ENCODE data around the gene CRLF1. TPM values are rescaled to one million over a fixed set of nuclear protein-coding genes. Genes with fewer than 3 reads are reported as not detected.
A peak's percentile ranks its signal among the peaks of the same experiment; 100 is the strongest.

CRLF1 gene
- polyA plus RNA-seq, 3 donors: 0.19 TPM; not detected in 2

GRCh38 chr19:18559685-18560084, 46.9 kb downstream of the CRLF1 start:
- Mint-ChIP-seq H3K4me3 (no peak overlapping the region), H3K9me3 (no peaks in the 10 kb centered on the region), H3K27ac (peak overlapping the region in 5 of 7 donors; percentile 46 to 71 (median 55)), H3K4me1 (peaks cover 16% of the 10 kb centered on the region), H3K27me3 (ENCODE audit: low read depth in 3 of 3) (peaks cover 0 to 2% (median 0%) of the 10 kb centered on the region in 3 donors), H3K36me3 (peaks cover 31 to 34% of the 10 kb centered on the region in 2 donors)
- TF ChIP-seq, protein P1, sequence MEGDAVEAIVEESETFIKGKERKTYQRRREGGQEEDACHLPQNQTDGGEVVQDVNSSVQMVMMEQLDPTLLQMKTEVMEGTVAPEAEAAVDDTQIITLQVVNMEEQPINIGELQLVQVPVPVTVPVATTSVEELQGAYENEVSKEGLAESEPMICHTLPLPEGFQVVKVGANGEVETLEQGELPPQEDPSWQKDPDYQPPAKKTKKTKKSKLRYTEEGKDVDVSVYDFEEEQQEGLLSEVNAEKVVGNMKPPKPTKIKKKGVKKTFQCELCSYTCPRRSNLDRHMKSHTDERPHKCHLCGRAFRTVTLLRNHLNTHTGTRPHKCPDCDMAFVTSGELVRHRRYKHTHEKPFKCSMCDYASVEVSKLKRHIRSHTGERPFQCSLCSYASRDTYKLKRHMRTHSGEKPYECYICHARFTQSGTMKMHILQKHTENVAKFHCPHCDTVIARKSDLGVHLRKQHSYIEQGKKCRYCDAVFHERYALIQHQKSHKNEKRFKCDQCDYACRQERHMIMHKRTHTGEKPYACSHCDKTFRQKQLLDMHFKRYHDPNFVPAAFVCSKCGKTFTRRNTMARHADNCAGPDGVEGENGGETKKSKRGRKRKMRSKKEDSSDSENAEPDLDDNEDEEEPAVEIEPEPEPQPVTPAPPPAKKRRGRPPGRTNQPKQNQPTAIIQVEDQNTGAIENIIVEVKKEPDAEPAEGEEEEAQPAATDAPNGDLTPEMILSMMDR (IDR thresholded peaks at IDR 0.05): no peak
- Histone ChIP-seq H3K79me2 (ENCODE audit: insufficient read depth, low read length) (peaks cover 38% of the 10 kb centered on the region), H3K4me2 (replicated peaks; ENCODE audit: extremely low read depth, low read length, poor library complexity, severe bottlenecking) (no peak overlapping the region), H3K9ac (ENCODE audit: insufficient read depth, low read length, poor library complexity, severe bottlenecking) (no peak overlapping the region), H3K4me1 (ENCODE audit: control insufficient read depth in 1 of 2, insufficient read depth in 2 of 2, low read length in 2 of 2) (peaks cover 14 to 17% of the 10 kb centered on the region in 2 donors), H3K4me3 (replicated peaks in 1 of 3; ENCODE audit: low read depth in 2 of 3, low read length in 3 of 3) (no peak overlapping the region), H3K27me3 (ENCODE audit: control insufficient read depth in 2 of 2, insufficient read depth in 2 of 2, low read length in 2 of 2) (no peaks in the 10 kb centered on the region), H3K9me3 (replicated peaks in 1 of 2; ENCODE audit: control insufficient read depth in 1 of 2, insufficient read depth in 1 of 2, low read length in 2 of 2) (no peaks in the 10 kb centered on the region), H3K36me3 (replicated peaks in 1 of 2; ENCODE audit: control insufficient read depth in 1 of 2, insufficient read depth in 2 of 2, low read length in 2 of 2) (peaks cover 31 to 34% of the 10 kb centered on the region in 2 donors), H4K20me1 (ENCODE audit: insufficient read depth, low read length) (no peaks in the 10 kb centered on the region), H2AFZ (ENCODE audit: insufficient read depth, low read depth, low read length, poor library complexity, severe bottlenecking) (no peak overlapping the region), H3K27ac (ENCODE audit: low read depth in 1 of 2, low read length in 2 of 2) (peak overlapping the region in 1 of 2 donors; percentile 29)
- DNase-seq: no peak
- no CpG with 5 or more reads among the region's 5 CpGs for WGBS (ENCODE audit: insufficient coverage)
- intact Hi-C loops (cut with micrococcal nuclease): loop anchor here in 1 of 2 donors (5.0 kb wide), 1 partner anchor 37 kb away; the partner anchor contains the start of gene ELL

GRCh38 chr19:18558604-18559003, 48.0 kb downstream of the CRLF1 start:
- H3K4me3 Mint-ChIP-seq: peak overlapping the region; percentile 88 to 90
- intact Hi-C loops (cut with micrococcal nuclease): loop anchor here in 1 of 2 donors (5.0 kb wide), 1 partner anchor 36 kb away; the partner anchor contains the start of gene ELL

More at GRCh38 chr19:18558604-18559003, 48.0 kb downstream of the CRLF1 start:
- Mint-ChIP-seq H3K4me1 (peaks cover 16% of the 10 kb centered on the region), H3K9me3 (no peaks in the 10 kb centered on the region), H3K36me3 (peaks cover 20 to 23% of the 10 kb centered on the region in 2 donors), H3K27ac (peak overlapping the region; percentile 93 to 97 (median 95)), H3K27me3 (ENCODE audit: low read depth in 3 of 3) (peaks cover 0 to 3% (median 0%) of the 10 kb centered on the region in 3 donors)
- Histone ChIP-seq H3K9ac (ENCODE audit: insufficient read depth, low read length, poor library complexity, severe bottlenecking) (peak overlapping the region; percentile 95), H3K36me3 (replicated peaks in 1 of 2; ENCODE audit: control insufficient read depth in 1 of 2, insufficient read depth in 2 of 2, low read length in 2 of 2) (peaks cover 20 to 23% of the 10 kb centered on the region in 2 donors), H3K9me3 (replicated peaks in 1 of 2; ENCODE audit: control insufficient read depth in 1 of 2, insufficient read depth in 1 of 2, low read length in 2 of 2) (no peaks in the 10 kb centered on the region), H3K4me2 (replicated peaks; ENCODE audit: extremely low read depth, low read length, poor library complexity, severe bottlenecking) (peak overlapping the region; percentile 100), H3K4me1 (ENCODE audit: control insufficient read depth in 1 of 2, insufficient read depth in 2 of 2, low read length in 2 of 2) (peaks cover 14 to 17% of the 10 kb centered on the region in 2 donors), H4K20me1 (ENCODE audit: insufficient read depth, low read length) (no peaks in the 10 kb centered on the region), H3K27me3 (ENCODE audit: control insufficient read depth in 2 of 2, insufficient read depth in 2 of 2, low read length in 2 of 2) (no peaks in the 10 kb centered on the region), H3K27ac (ENCODE audit: low read depth in 1 of 2, low read length in 2 of 2) (peak overlapping the region; percentile 69 to 97), H3K79me2 (ENCODE audit: insufficient read depth, low read length) (peaks cover 38% of the 10 kb centered on the region), H2AFZ (ENCODE audit: insufficient read depth, low read depth, low read length, poor library complexity, severe bottlenecking) (no peak overlapping the region), H3K4me3 (replicated peaks in 1 of 3; ENCODE audit: low read depth in 2 of 3, low read length in 3 of 3) (peak overlapping the region; percentile 75 to 96 (median 95))
- WGBS (ENCODE audit: insufficient coverage): no CpG with 5 or more reads among the region's 3 CpGs
- TF ChIP-seq, protein P1 (IDR thresholded peaks at IDR 0.05): no peak
- DNase-seq: peak in 1 of 3 donors; percentile 44

Data from CD14-positive monocyte (primary cell).